HepG2 (cell line): Measurements from ENCODE around the gene RNGTT. TPM values are rescaled to one million over a fixed set of nuclear protein-coding genes. Genes with fewer than 3 reads are reported as not detected.

Experiments
- DPF2 ChIP-seq: sonication (generic); formaldehyde crosslinking; IDR thresholded peaks from 2 replicates; pipeline ENCODE4 v1.4.0; 2020; ENCODE audit warnings: mild to moderate bottlenecking, low read depth, missing genetic modification reagents, borderline replicate concordance
- KDM3A ChIP-seq: IDR thresholded peaks from 2 replicates; pipeline ENCODE4 v1.6.1; 2018; ENCODE audit warnings: low read depth, missing compliant biosample characterization
- NFKB2 ChIP-seq: sonication (generic); formaldehyde crosslinking; IDR thresholded peaks from 2 replicates; pipeline ENCODE4 v1.4.0; 2020; ENCODE audit warnings: missing genetic modification reagents, borderline replicate concordance
- NR2F2 ChIP-seq: IDR thresholded peaks from 2 replicates; pipeline ENCODE4 v1.6.1; 2012; ENCODE audit warnings: low read depth, inconsistent platforms, borderline replicate concordance
- POLR2AphosphoS5 ChIP-seq: IDR thresholded peaks from 2 replicates; pipeline ENCODE4 v1.6.1; 2012; ENCODE audit warnings: low read depth, low read length
- PPARG ChIP-seq: conservative IDR thresholded peaks from 2 replicates; pipeline ENCODE4 v1.6.1; 2016; ENCODE audit warnings: missing biosample characterization, missing genetic modification reagents
- RFX3 ChIP-seq: IDR thresholded peaks from 2 replicates; pipeline ENCODE4 v1.6.1; 2016; ENCODE audit warnings: missing biosample characterization, missing genetic modification reagents
- SYNCRIP ChIP-seq: fragments of 200-400 bp; formaldehyde crosslinking; IDR thresholded peaks from 2 replicates; pipeline ENCODE4 v1.6.1; 2018; ENCODE audit warnings: mild to moderate bottlenecking, low read depth, low read length; ENCODE audit not compliant: insufficient read depth
- ZNF17 ChIP-seq: sonication (generic); formaldehyde crosslinking; IDR thresholded peaks from 2 replicates; pipeline ENCODE4 v1.5.0; 2020; ENCODE audit warnings: mild to moderate bottlenecking, missing genetic modification reagents
- ZNF34 ChIP-seq: sonication (generic); formaldehyde crosslinking; IDR thresholded peaks from 2 replicates; pipeline ENCODE4 v1.4.0; 2020; ENCODE audit warnings: mild to moderate bottlenecking, missing genetic modification reagents, borderline replicate concordance
- ZNF451 ChIP-seq: sonication (generic); formaldehyde crosslinking; IDR thresholded peaks from 2 replicates; pipeline ENCODE4 v1.5.0; 2020; ENCODE audit warnings: mild to moderate bottlenecking, missing genetic modification reagents
- ZNF7 ChIP-seq: IDR thresholded peaks from 2 replicates; pipeline ENCODE4 v1.6.1; 2016; ENCODE audit warnings: missing biosample characterization, missing genetic modification reagents
- ZNF792 ChIP-seq: IDR thresholded peaks from 2 replicates; pipeline ENCODE4 v1.6.1; 2016
- ZNF839 ChIP-seq: sonication (generic); formaldehyde crosslinking; IDR thresholded peaks from 2 replicates; pipeline ENCODE4 v1.4.0; 2020; ENCODE audit warnings: missing genetic modification reagents, mild to moderate bottlenecking, borderline replicate concordance
- ZSCAN29 ChIP-seq: sonication (generic); formaldehyde crosslinking; conservative IDR thresholded peaks from 2 replicates; pipeline ENCODE4 v1.4.0; 2020; ENCODE audit warnings: mild to moderate bottlenecking, missing genetic modification reagents
- polyA plus RNA-seq, 8 experiments: library from polyadenylated mRNA; depleted of rRNA in 3 of 8; stranded (reverse) in 7 of 8; unstranded in 1 of 8; fragments of >200 nt; fragmentation: Illumina TruSeq in 4 of 8; extraction: Trizol in 4 of 8; gene quantifications; 2 replicates each; pipeline versions ENCODE4 v1.2.1 to v1.2.3, GENCODE V29; 2011 to 2016; ENCODE audit warnings: low read depth in 4 of 8, missing spikeins in 1 of 8, mixed read lengths in 1 of 8; ENCODE audit not compliant: insufficient read depth in 1 of 8
- total RNA-seq, 5 experiments: library from RNA; depleted of rRNA; stranded (reverse); fragments of >200 nt; fragmentation: Illumina TruSeq; extraction: Trizol; gene quantifications; 2 replicates each; pipeline ENCODE4 v1.2.3, GENCODE V29; 2016; ENCODE audit warnings: low read depth in 1 of 5
- TF ChIP-seq, protein P1 (sequence below): IDR thresholded peaks from 2 replicates; pipeline ENCODE4 v1.6.1; 2012; ENCODE audit warnings: inconsistent platforms
- TF ChIP-seq, protein P2 (sequence below): sonication (generic); formaldehyde crosslinking; IDR thresholded peaks from 2 replicates; pipeline ENCODE4 v1.9.0; 2021; ENCODE audit warnings: mild to moderate bottlenecking, missing genetic modification reagents
- TF ChIP-seq, protein P3 (sequence below): sonication (generic); formaldehyde crosslinking; IDR thresholded peaks from 2 replicates; pipeline ENCODE4 v1.5.0; 2020; ENCODE audit warnings: mild to moderate bottlenecking, missing genetic modification reagents, borderline replicate concordance
- TF ChIP-seq, protein P4 (sequence below): sonication (generic); formaldehyde crosslinking; IDR thresholded peaks from 2 replicates; pipeline ENCODE4 v1.5.0; 2020; ENCODE audit warnings: mild to moderate bottlenecking, missing genetic modification reagents, moderate library complexity

RNGTT gene
- total and polyA plus RNA-seq, 2 of the 13 experiments (the other 11 are each of a cell fraction or from before 2014, with no cell fraction given) = 6.0 to 22.6 TPM

DNA sequence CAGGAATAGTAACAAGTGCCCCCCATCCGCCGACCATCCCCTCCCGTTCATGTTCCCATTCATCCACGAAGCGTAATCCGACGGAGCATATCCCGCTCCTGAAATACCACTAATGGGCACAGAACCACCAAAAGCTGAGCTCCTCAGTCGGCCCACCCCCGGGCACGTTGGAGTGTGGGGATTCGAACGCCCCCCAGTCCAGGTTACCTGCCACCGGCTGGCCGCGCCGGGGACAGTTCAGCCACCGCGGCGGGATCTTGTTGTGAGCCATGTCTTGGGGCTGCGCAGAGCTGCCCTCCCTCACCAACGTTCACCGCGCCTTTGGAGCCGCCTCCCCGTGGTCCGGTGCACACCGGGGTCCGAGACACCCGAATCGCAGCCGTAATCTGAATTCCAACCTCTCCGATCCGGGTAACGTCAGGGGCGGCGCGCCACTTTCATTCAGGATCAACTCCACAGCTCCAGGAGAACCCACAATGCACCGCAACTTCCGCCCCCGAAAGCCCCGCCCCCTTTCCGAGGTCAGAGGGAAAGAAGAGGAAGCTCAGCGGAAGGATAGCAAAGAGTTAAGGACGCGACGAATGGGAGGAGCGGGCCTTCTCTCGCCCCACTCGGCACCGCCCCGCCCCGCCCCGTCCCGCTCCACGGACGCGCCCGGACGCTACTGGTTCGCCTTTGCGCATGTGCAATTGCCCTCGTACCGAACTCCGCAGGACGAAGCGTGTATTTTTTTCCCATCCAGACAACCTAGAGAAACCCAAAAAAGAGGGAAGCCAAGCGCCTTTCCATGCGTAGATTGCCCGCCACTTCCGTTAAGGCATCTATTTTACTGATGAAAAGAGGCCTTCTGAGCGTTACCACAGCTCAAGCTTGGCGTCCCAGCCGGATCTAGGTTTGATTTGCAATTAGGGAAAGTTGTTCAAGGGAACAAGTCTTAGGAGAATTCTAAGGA, at the start of gene RNGTT (continued):
- TF ChIP-seq ZNF839 (CRISPR knock-in tag) (0 out of 2 replicates have a peak, but pooled peaks have one; percentile 79), ZSCAN29 (CRISPR knock-in tag) (no peak; the same call in 1 of the 2 replicates), SYNCRIP (no peak), NFKB2 (CRISPR knock-in tag) (no peak), ZNF7 (CRISPR knock-in tag) (no peak), POLR2AphosphoS5 (peak; percentile 88), ZNF792 (CRISPR knock-in tag) (no peak; the same call in 1 of the 2 replicates), DPF2 (CRISPR knock-in tag) (no peak), NR2F2 (no peak), ZNF451 (CRISPR knock-in tag) (no peak), RFX3 (no peak), ZNF17 (CRISPR knock-in tag) (no peak), PPARG (no peak), KDM3A (CRISPR knock-in tag) (0 out of 2 replicates have a peak, but pooled peaks have one; percentile 54), ZNF34 (CRISPR knock-in tag) (no peak)
- TF ChIP-seq, protein P1, sequence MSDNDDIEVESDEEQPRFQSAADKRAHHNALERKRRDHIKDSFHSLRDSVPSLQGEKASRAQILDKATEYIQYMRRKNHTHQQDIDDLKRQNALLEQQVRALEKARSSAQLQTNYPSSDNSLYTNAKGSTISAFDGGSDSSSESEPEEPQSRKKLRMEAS = peak; percentile 32; the same call in 1 of the 2 replicates
- TF ChIP-seq, protein P2, sequence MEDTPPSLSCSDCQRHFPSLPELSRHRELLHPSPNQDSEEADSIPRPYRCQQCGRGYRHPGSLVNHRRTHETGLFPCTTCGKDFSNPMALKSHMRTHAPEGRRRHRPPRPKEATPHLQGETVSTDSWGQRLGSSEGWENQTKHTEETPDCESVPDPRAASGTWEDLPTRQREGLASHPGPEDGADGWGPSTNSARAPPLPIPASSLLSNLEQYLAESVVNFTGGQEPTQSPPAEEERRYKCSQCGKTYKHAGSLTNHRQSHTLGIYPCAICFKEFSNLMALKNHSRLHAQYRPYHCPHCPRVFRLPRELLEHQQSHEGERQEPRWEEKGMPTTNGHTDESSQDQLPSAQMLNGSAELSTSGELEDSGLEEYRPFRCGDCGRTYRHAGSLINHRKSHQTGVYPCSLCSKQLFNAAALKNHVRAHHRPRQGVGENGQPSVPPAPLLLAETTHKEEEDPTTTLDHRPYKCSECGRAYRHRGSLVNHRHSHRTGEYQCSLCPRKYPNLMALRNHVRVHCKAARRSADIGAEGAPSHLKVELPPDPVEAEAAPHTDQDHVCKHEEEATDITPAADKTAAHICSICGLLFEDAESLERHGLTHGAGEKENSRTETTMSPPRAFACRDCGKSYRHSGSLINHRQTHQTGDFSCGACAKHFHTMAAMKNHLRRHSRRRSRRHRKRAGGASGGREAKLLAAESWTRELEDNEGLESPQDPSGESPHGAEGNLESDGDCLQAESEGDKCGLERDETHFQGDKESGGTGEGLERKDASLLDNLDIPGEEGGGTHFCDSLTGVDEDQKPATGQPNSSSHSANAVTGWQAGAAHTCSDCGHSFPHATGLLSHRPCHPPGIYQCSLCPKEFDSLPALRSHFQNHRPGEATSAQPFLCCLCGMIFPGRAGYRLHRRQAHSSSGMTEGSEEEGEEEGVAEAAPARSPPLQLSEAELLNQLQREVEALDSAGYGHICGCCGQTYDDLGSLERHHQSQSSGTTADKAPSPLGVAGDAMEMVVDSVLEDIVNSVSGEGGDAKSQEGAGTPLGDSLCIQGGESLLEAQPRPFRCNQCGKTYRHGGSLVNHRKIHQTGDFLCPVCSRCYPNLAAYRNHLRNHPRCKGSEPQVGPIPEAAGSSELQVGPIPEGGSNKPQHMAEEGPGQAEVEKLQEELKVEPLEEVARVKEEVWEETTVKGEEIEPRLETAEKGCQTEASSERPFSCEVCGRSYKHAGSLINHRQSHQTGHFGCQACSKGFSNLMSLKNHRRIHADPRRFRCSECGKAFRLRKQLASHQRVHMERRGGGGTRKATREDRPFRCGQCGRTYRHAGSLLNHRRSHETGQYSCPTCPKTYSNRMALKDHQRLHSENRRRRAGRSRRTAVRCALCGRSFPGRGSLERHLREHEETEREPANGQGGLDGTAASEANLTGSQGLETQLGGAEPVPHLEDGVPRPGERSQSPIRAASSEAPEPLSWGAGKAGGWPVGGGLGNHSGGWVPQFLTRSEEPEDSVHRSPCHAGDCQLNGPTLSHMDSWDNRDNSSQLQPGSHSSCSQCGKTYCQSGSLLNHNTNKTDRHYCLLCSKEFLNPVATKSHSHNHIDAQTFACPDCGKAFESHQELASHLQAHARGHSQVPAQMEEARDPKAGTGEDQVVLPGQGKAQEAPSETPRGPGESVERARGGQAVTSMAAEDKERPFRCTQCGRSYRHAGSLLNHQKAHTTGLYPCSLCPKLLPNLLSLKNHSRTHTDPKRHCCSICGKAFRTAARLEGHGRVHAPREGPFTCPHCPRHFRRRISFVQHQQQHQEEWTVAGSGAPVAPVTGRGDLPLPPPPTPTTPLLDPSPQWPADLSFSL (CRISPR knock-in tag) = no peak
- TF ChIP-seq, protein P3, sequence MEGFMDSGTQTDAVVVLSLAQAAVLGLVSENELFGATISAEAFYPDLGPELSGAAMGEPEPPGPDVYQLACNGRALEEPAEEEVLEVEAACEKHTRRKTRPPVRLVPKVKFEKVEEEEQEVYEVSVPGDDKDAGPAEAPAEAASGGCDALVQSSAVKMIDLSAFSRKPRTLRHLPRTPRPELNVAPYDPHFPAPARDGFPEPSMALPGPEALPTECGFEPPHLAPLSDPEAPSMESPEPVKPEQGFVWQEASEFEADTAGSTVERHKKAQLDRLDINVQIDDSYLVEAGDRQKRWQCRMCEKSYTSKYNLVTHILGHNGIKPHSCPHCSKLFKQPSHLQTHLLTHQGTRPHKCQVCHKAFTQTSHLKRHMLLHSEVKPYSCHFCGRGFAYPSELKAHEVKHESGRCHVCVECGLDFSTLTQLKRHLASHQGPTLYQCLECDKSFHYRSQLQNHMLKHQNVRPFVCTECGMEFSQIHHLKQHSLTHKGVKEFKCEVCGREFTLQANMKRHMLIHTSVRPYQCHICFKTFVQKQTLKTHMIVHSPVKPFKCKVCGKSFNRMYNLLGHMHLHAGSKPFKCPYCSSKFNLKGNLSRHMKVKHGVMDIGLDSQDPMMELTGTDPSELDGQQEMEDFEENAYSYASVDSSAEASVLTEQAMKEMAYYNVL = peak; percentile 49; the same call in 1 of the 2 replicates
- TF ChIP-seq, protein P4, sequence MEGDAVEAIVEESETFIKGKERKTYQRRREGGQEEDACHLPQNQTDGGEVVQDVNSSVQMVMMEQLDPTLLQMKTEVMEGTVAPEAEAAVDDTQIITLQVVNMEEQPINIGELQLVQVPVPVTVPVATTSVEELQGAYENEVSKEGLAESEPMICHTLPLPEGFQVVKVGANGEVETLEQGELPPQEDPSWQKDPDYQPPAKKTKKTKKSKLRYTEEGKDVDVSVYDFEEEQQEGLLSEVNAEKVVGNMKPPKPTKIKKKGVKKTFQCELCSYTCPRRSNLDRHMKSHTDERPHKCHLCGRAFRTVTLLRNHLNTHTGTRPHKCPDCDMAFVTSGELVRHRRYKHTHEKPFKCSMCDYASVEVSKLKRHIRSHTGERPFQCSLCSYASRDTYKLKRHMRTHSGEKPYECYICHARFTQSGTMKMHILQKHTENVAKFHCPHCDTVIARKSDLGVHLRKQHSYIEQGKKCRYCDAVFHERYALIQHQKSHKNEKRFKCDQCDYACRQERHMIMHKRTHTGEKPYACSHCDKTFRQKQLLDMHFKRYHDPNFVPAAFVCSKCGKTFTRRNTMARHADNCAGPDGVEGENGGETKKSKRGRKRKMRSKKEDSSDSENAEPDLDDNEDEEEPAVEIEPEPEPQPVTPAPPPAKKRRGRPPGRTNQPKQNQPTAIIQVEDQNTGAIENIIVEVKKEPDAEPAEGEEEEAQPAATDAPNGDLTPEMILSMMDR (CRISPR knock-in tag) = 0 out of 2 replicates have a peak, but pooled peaks have one; percentile 15
